GM23338 (cell line): ENCODE data around the gene CCNA1. TPM values are rescaled to one million over a fixed set of nuclear protein-coding genes. Genes with fewer than 3 reads are reported as not detected.
A peak's percentile ranks its signal among the peaks of the same experiment; 100 is the strongest.

ENCODE experiments used
- ATAC-seq: fragments of 200-7000 bp; cut with Tn5 transposase; 3 replicates; pipeline ENCODE4 v1.9.1; 2020
- DNase-seq: peaks from one replicate; pipeline ENCODE4 v3.0.0-alpha.2; 2015; ENCODE audit warnings: low spot score
- H2AFZ ChIP-seq: fragments of 200-600 bp; sonication (generic); 2 replicates; pipeline ENCODE4 v1.8.0; 2016; ENCODE audit warnings: antibody characterized with exemption, mild to moderate bottlenecking, moderate library complexity
- H3F3A ChIP-seq: fragments of 200-600 bp; sonication (generic); replicated peaks from 2 replicates; pipeline ENCODE4 v1.8.0; 2017; ENCODE audit warnings: antibody characterized with exemption, mixed run types, low read depth
- H3K27ac ChIP-seq: fragments of 200-600 bp; sonication (generic); 2 replicates; pipeline ENCODE4 v1.6.1; 2016; ENCODE audit warnings: low read depth
- H3K27me3 ChIP-seq: fragments of 200-600 bp; sonication (generic); 2 replicates; pipeline ENCODE4 v1.8.0; 2016; ENCODE audit warnings: mild to moderate bottlenecking, mixed run types, moderate library complexity; ENCODE audit not compliant: insufficient read depth
- H3K36me3 ChIP-seq: fragments of 200-600 bp; sonication (generic); 2 replicates; pipeline ENCODE4 v1.8.0; 2016; ENCODE audit warnings: mild to moderate bottlenecking; ENCODE audit not compliant: insufficient read depth
- H3K4me1 ChIP-seq: fragments of 200-600 bp; sonication (generic); 2 replicates; pipeline ENCODE4 v1.8.0; 2016; ENCODE audit warnings: mild to moderate bottlenecking, moderate library complexity; ENCODE audit not compliant: insufficient read depth
- H3K4me2 ChIP-seq: fragments of 200-600 bp; sonication (generic); 2 replicates; pipeline ENCODE4 v1.7.1; 2017; ENCODE audit warnings: mixed run types
- H3K4me3 ChIP-seq: fragments of 200-600 bp; sonication (generic); 2 replicates; pipeline ENCODE4 v1.6.1; 2016; ENCODE audit warnings: mixed run types
- H3K79me2 ChIP-seq: fragments of 200-600 bp; sonication (generic); replicated peaks from 2 replicates; pipeline ENCODE4 v1.8.0; 2017; ENCODE audit warnings: mild to moderate bottlenecking; ENCODE audit not compliant: insufficient read depth
- H3K9me2 ChIP-seq: fragments of 200-600 bp; sonication (generic); 2 replicates; pipeline ENCODE4 v1.8.0; 2017; ENCODE audit not compliant: insufficient read depth
- H4K20me1 ChIP-seq: fragments of 200-600 bp; sonication (generic); replicated peaks from 2 replicates; pipeline ENCODE4 v1.8.0; 2017; ENCODE audit warnings: mild to moderate bottlenecking; ENCODE audit not compliant: insufficient read depth
- H3K27ac Mint-ChIP-seq: 2 replicates; pipeline ENCODE4 v1.8.0; 2020; ENCODE audit warnings: inconsistent platforms, mild to moderate bottlenecking, moderate library complexity, mixed read lengths
- H3K27me3 Mint-ChIP-seq: 3 replicates; pipeline ENCODE4 v1.8.0; 2022; ENCODE audit warnings: low read depth, mild to moderate bottlenecking, moderate library complexity, mixed read lengths, inconsistent platforms; ENCODE audit not compliant: insufficient read depth, poor library complexity
- H3K36me3 Mint-ChIP-seq: 3 replicates; pipeline ENCODE4 v1.8.0; 2021; ENCODE audit warnings: low read depth, mild to moderate bottlenecking, inconsistent platforms, moderate library complexity, mixed read lengths
- H3K4me1 Mint-ChIP-seq: 3 replicates; pipeline ENCODE4 v1.8.0; 2020; ENCODE audit warnings: mild to moderate bottlenecking, inconsistent platforms, mixed read lengths
- H3K4me3 Mint-ChIP-seq: 3 replicates; pipeline ENCODE4 v1.8.0; 2021; ENCODE audit warnings: moderate library complexity, mild to moderate bottlenecking, inconsistent platforms, mixed read lengths
- H3K9me3 Mint-ChIP-seq: 3 replicates; pipeline ENCODE4 v1.8.0; 2020; ENCODE audit warnings: moderate library complexity, mild to moderate bottlenecking, inconsistent platforms, mixed read lengths
- CREB1 ChIP-seq: fragments of 250-450 bp; sonication (Bioruptor Pico); IDR thresholded peaks from 2 replicates; pipeline ENCODE4 v1.5.0; 2020; ENCODE audit warnings: low read depth, mild to moderate bottlenecking, moderate library complexity
- EZH2 ChIP-seq: fragments of 200-600 bp; sonication (generic); IDR thresholded peaks from one replicate; pipeline ENCODE4 v1.8.0; 2017; ENCODE audit warnings: antibody characterized with exemption, mild to moderate bottlenecking, low read depth; ENCODE audit not compliant: unreplicated experiment
- EZH2phosphoT487 ChIP-seq: fragments of 200-600 bp; sonication (generic); IDR thresholded peaks from one replicate; pipeline ENCODE4 v1.8.1; 2018; ENCODE audit warnings: antibody characterized with exemption; ENCODE audit not compliant: unreplicated experiment
- NANOG ChIP-seq: IDR thresholded peaks from 2 replicates; pipeline ENCODE4 v1.6.1; 2016; ENCODE audit warnings: antibody characterized with exemption, borderline replicate concordance
- ZNF114 ChIP-seq: fragments of 250-450 bp; sonication (Bioruptor Pico); IDR thresholded peaks from 2 replicates; pipeline ENCODE4 v1.5.0; 2020; ENCODE audit warnings: mild to moderate bottlenecking, moderate library complexity
- polyA plus RNA-seq: library from polyadenylated mRNA; unstranded; fragments of >200 nt; fragmentation: Nextera tagmentation; extraction: Ambion mirVana; gene quantifications from 2 replicates; pipeline ENCODE4 v1.2.1, GENCODE V29; 2016
- total RNA-seq: library from RNA; depleted of rRNA; stranded (reverse); fragments of >200 nt; shearing (Covaris generic); gene quantifications from 2 replicates; pipeline ENCODE4 v1.2.3, GENCODE V29; 2014
- TF ChIP-seq, protein P1 (sequence below), 2 experiments: fragments of 200-600 bp in 1 of 2; sonication (generic) in 1 of 2; conservative IDR thresholded peaks; 2 replicates each; pipeline versions ENCODE4 v1.5.1 to v1.6.1; 2016 to 2017; ENCODE audit warnings: antibody characterized with exemption in 2 of 2, low read depth in 2 of 2, mild to moderate bottlenecking in 2 of 2, moderate library complexity in 1 of 2

CCNA1 gene
- total and polyA plus RNA-seq, 2 experiments from 2014 or later, result 3.8 to 7.4 TPM

DNA sequence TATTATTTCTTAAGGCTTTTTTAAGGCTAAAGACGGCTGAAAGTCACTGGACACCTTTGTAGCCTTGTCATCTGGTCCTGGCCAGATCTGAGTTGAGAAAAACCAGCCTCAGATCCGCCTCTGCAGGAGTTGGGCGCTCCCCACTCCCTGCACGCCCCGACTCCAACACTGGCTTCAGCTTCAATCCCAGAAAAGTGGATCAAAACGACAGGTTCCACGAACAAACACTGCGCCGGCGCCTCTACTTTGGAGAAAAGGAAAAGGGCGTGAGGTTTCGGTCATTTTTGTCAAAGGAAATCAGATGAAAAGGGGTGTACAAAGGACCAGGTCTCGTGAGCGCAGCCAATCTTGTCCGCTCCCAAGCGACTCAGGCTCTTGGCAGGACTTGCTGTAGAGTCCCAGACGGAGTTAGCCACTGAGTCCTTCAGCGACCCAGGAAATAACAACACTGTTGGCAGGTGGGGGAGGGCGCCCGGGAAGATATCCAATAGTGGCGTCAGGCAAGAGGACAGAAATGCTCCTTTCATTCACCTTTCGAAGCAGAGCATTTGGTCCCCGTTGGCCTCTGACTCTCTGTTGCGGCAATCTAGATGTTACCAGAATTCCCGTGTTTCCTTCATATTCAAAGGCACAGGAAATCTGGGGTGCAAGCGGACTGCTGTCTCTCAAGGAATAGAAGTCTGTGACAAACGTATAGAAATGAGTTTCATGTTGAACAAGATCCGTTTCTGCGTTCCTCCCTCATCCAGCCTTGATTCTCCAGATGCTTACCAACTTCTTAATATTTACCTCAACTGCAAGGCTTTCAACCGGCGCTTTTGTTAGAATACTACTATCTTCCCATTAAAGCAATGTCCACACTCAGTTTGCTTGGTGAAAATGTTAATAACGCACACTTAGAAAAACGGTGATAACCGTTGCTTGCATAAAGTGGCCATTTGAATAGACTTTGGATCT is 1.8 kb upstream of the CCNA1 start:
- Mint-ChIP-seq H3K4me1 (peaks cover 19% of the 10 kb centered on the region), H3K36me3 (no peaks in the 10 kb centered on the region), H3K9me3 (no peaks in the 10 kb centered on the region), H3K4me3 (peak overlapping the region; percentile 64), H3K27ac (no peak overlapping the region), H3K27me3 (peaks cover 48% of the 10 kb centered on the region)
- ATAC-seq (peak; percentile 20), DNase-seq (peak; percentile 73)
- peaks cover 18% of the 10 kb centered on the region; the same call in 1 of the 2 replicates for H3K4me1 ChIP-seq
- 0 out of 2 replicates have a peak, but pooled peaks cover 5% of the 10 kb centered on the region for H4K20me1 ChIP-seq
- no peaks in the 10 kb centered on the region; the same call in 1 of the 2 replicates for H3F3A ChIP-seq
- H3K36me3 ChIP-seq, result no peaks in the 10 kb centered on the region
- TF ChIP-seq CREB1 (CRISPR knock-in tag) (no peak), EZH2 (peak; percentile 51)
- H2AFZ ChIP-seq, result peak overlapping the region; percentile 80
- H3K27me3 ChIP-seq, result peaks cover 67% of the 10 kb centered on the region
- peak overlapping the region; percentile 88 for H3K4me2 ChIP-seq
- H3K79me2 ChIP-seq, result no peaks in the 10 kb centered on the region
- H3K4me3 ChIP-seq, result peak overlapping the region; percentile 88
- H3K9me2 ChIP-seq, result no peaks in the 10 kb centered on the region
- no peak overlapping the region for H3K27ac ChIP-seq

DNA sequence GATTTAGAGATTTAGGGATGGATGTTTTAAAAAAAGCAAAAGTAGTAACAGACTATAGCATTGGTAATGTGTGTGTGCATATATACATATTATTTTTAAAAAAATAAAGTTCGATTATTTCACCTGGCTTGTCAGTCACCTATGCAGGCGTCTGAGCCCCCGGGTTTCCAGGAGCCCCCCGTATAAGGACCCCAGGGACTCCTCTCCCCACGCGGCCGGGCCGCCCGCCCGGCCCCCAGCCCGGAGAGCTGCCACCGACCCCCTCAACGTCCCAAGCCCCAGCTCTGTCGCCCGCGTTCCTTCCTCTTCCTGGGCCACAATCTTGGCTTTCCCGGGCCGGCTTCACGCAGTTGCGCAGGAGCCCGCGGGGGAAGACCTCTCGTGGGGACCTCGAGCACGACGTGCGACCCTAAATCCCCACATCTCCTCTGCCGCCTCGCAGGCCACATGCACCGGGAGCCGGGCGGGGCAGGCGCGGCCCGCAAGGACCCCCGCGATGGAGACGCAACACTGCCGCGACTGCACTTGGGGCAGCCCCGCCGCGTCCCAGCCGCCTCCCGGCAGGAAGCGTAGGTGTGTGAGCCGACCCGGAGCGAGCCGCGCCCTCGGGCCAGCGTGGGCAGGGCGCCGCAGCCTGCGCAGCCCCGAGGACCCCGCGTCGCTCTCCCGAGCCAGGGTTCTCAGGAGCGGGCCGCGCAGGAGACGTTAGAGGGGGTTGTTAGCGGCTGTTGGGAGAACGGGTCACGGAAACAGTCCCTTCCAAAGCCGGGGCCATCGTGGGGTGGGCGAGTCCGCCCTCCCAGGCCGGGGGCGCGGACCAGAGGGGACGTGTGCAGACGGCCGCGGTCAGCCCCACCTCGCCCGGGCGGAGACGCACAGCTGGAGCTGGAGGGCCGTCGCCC is 840 bp upstream of the CCNA1 start:
- Histone ChIP-seq H3K4me3 (peak overlapping the region; percentile 88), H3F3A (no peaks in the 10 kb centered on the region; the same call in 1 of the 2 replicates), H3K27ac (no peak overlapping the region), H3K4me2 (peak overlapping the region; percentile 88), H4K20me1 (0 out of 2 replicates have a peak, but pooled peaks cover 5% of the 10 kb centered on the region), H2AFZ (peak overlapping the region; percentile 99), H3K27me3 (peaks cover 67% of the 10 kb centered on the region), H3K9me2 (no peaks in the 10 kb centered on the region), H3K4me1 (peaks cover 18% of the 10 kb centered on the region; the same call in 1 of the 2 replicates), H3K79me2 (no peaks in the 10 kb centered on the region), H3K36me3 (no peaks in the 10 kb centered on the region)
- Mint-ChIP-seq H3K36me3 (no peaks in the 10 kb centered on the region), H3K4me3 (peak overlapping the region; percentile 74), H3K27ac (no peak overlapping the region), H3K9me3 (no peaks in the 10 kb centered on the region), H3K27me3 (peaks cover 48% of the 10 kb centered on the region), H3K4me1 (peaks cover 19% of the 10 kb centered on the region)
- TF ChIP-seq EZH2phosphoT487 (peak; percentile 53), NANOG (no peak), CREB1 (CRISPR knock-in tag) (0 out of 2 replicates have a peak, but pooled peaks have one; percentile 21), ZNF114 (CRISPR knock-in tag) (no peak)
- TF ChIP-seq, protein P1, sequence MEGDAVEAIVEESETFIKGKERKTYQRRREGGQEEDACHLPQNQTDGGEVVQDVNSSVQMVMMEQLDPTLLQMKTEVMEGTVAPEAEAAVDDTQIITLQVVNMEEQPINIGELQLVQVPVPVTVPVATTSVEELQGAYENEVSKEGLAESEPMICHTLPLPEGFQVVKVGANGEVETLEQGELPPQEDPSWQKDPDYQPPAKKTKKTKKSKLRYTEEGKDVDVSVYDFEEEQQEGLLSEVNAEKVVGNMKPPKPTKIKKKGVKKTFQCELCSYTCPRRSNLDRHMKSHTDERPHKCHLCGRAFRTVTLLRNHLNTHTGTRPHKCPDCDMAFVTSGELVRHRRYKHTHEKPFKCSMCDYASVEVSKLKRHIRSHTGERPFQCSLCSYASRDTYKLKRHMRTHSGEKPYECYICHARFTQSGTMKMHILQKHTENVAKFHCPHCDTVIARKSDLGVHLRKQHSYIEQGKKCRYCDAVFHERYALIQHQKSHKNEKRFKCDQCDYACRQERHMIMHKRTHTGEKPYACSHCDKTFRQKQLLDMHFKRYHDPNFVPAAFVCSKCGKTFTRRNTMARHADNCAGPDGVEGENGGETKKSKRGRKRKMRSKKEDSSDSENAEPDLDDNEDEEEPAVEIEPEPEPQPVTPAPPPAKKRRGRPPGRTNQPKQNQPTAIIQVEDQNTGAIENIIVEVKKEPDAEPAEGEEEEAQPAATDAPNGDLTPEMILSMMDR (conservative IDR thresholded peaks at IDR 0.05; ENCODE audit: low read depth in 2 of 2), result no peak
- ATAC-seq (peak; percentile 63), DNase-seq (peak; percentile 45)
